Activated effector memory CD4-positive, alpha-beta T cell treated with Interleukin-2 at 50 U/mL for 16 hours (primary cell): ENCODE measurements around the gene ELP5.

Experiments
- DNase-seq: peaks from one replicate; pipeline ENCODE4 v3.0.0-alpha.2; 2020

The ELP5 gene

DNA sequence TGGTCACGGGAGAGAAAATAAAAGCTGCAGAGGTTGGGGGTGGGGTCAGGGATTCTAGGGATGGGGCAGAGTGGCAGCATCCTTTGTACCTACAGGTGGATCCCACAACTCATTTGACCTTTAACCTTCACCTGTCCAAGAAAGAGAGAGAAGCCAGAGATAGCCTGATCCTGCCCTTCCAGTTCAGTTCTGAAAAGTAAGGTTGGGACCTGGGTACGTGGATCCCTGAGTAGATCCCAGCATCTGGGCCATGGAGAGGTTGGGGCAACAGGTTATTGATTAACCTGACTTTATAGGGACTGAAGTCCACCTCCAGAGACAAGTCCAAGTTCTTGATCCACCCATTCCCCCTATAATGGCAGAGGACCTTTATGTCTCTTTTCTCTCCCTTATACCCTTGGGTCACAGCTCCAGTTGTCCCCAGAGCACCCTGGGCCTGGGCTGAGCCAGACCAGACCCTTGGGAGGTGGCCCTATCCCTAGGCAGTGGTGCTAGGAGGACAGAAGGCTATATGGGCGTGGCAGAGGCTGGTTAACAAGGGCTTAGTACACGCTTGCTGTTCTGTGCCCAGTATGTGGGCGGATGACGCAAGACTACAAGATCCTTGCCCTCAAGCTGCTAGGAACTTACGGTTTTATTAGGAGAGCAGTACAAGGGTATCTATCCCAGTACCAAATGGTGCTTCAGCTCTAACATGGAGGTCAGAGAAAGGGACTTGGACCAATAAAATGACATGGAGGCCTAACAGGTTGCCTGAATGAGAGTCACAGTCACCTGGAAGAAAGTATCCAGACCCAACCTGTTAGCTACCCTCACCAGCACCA, 6.9 kb downstream of the ELP5 start:
- no peak for DNase-seq

GRCh38 chr17:7259555-7259889, 7.5 kb downstream of the ELP5 start:
- DNase-seq = no peak

DNA sequence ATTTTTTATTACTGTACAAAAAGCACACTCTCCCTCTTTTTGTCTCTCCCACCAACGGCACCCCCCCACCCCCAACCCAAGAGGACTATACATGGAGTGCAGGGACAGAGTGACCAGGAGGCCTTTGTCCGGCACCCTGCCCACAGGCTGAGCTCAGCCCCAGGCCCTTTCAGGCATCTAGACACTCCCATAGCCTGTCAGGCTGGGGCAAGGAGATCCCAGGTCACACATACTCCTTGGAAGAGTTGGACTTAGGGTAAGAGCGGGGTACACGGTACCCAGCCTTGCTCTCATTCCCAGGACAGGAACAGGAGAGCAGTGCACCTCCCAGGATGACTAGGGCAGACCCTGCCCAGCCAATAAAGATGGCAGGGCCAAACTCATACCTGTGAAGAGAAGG, 8.1 kb downstream of the ELP5 start:
- no peak for DNase-seq

DNA sequence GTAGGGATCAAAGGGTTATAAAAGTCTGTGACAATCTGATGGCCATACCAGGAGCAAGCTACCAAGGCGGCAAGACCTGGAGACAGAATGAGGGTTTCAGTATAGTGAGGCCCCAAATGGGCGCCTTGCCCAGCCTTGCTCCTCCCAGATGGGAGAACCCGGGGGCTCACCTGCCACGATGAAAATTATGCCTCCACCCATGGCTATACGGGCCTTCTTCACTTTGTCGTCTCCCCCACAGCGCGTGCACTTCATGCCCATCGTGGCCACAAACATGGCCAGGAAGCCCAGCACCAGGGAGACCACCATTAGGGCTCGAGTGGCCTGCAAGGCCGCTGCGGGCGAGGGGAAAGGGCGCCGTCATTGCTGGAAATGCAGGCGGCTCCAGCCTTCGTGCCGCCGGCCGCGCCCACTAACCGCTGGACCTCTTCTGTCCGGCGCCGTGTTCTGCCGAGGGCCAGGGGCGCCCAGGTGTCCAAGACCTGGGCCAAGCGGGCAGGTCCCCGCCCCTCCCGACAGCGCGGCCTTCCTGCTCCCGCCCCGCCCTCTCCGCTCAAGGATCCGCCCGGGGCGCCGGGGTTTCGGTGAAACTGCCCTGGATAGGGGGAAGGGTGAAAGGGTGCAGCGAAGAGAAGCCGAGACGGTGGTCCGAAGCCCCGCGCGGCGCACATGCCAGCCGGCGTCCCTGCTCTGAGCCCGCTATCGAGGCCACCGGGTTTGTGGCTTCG, 8.8 kb downstream of the ELP5 start:
- no peak for DNase-seq

- DNase-seq = no peak
Measured at GRCh38 chr17:7261379-7262191, 9.6 kb downstream of the ELP5 start.

GRCh38 chr17:7262192-7262934, 10.3 kb downstream of the ELP5 start, which contains the start of gene CLDN7:
CLDN7 (minus strand) TSS chr17:7262478; CDS start chr17:7262043, 435 bp downstream.
- no peak for DNase-seq

DNA sequence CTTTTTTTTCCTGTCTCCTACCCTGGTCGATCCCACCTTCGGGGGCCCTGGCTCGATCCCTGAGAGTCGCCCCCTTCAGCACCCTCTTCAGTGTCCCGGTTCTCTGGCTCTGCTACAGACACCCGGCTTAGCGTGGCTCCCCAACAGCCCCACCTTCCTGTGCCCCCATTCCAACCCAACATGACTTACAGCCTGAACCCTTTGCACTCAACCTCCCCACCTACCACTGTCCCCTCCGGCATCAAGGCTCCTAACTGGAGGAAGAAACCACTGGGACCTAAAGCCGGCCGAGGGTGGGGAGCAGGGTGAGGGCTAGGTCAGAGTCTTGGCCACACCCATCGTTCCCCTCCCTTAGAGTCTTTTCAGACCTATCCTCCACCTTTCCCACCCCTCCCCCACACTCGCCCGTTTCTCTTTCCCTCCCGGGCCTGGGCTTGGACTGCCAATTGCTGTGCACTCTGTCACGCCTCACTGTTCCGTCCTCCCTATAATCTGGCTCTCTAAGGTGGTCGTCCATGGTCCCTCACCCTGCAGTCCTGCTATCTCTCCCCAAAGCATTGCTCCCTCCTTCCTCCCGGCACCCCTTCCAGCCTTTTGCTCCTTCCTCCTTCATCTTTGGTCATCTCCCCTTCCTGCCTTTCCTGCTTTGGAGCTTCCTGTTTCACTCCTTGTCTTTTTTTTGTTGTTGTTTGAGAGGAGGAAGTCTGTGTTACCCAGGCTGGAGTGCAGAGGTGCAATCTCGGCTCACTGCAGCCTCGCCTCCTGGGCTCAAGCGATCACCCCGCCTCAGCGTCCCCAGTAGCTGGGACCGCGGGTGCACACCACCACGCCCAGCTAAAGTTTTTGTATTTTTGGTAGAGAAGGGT, 11.2 kb downstream of the ELP5 start:
- no peak for DNase-seq

- no peak for DNase-seq
Measured at GRCh38 chr17:7263801-7264078, 11.7 kb downstream of the ELP5 start.

GRCh38 chr17:7266784-7267183, 14.8 kb downstream of the ELP5 start:
- DNase-seq = no peak

DNA sequence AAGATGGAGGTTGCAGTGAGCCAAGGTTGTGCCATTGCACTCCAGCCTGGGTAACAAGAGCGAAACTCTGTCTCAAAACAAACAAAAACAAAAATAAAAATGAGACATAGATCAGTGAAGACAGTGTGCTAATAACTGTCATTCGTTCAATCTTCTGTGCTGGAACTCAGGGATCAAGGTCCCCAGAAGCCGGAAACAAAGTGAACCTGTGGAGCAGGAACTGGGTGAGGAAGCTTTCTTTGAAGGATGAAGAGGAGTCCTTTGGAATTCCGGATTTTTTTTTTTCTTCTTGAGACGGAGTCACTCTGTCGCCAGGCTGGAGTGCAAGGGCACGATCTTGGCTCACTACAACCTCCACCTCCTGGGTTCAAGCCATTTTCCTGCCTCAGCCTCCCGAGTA, 27.4 kb downstream of the ELP5 start:
- no peak for DNase-seq

DNA sequence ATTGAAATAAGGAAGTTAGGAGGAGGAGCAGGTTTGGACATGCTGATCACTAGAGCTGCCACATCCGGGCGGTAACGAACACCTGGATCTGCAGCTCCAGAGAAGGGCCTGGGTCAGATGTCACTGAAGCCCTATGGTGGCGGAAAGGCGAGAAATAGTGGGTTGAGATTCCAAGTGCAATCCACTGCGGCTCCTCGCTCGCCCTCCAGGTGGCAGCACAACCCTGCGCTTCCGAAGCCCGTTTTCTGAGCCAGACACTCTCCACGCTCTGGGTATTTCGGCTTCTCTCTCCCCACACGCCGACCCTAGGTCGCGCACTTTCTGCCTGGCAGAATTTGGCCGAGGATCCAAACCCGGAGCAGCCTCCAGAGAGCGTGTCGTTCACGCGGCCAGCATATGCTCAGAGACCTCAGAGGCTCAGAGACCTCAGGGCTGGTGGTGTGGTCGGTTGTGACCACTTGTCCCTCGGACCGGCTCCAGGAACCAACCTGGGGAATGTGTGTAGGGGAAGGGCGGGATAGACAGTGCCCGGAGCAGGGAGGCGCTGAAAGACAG, 28.6 kb downstream of the ELP5 start:
- DNase-seq = peak; percentile 79

GRCh38 chr17:7281074-7281952, 29.3 kb downstream of the ELP5 start, which contains the start of gene SLC2A4:
SLC2A4 (plus strand) TSS chr17:7281718; CDS start chr17:7281935, 217 bp downstream.
- peak; percentile 64 for DNase-seq

DNA sequence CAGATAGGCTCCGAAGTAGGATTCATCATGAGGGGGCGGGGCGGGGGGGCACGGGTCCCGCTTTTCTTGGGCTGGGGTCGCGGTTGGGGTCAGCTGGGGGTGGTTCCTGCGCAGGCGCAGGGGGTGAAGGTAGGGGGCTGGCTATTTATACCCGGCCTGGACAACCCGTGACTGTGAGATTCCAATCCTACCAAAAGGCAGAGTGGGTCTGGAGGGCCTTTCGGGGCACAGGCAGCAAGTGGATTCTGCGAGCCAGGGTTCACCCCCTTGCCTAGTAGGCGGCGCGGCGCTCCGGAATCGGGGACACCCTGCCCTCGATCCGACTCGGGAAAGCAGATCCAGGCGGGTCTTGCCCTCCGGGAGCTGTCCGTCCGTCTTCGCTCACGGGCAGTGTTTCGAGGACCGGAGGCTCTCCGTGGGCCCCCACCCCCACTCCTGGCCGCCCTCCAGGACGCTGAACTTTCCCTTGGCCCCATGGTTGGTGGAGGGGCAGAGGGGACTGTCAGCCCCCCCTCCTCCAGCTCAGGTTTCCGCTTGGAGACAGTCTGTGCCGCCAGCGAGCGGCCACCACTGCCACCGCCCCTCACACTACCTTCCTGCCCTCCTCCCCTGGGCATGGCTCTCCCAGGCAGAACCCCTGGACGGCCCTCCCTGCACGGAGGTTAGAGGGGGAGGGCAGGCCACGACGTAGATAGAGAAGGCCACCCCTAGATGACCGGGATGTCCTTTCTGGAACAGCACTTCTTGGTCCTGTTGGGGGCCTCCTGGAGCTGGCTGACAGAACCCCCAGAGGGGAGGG, 30.1 kb downstream of the ELP5 start:
- DNase-seq = no peak

GRCh38 chr17:7282752-7283321, 30.8 kb downstream of the ELP5 start:
- no peak for DNase-seq

- no peak for DNase-seq
Measured at GRCh38 chr17:7283471-7284216, 31.6 kb downstream of the ELP5 start.

- no peak for DNase-seq
Measured at GRCh38 chr17:7284911-7285310, 32.9 kb downstream of the ELP5 start.

DNA sequence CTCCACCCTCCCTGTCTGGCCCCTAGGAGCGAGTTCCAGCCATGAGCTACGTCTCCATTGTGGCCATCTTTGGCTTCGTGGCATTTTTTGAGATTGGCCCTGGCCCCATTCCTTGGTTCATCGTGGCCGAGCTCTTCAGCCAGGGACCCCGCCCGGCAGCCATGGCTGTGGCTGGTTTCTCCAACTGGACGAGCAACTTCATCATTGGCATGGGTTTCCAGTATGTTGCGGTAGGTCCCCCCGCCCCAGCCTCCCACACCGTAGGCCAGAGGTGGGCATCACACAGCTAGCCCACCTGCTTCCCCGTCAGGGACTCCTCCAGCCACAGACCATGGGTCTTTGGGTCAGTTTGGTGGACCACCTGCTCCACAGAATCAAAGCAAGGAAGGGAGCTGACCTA, 33.7 kb downstream of the ELP5 start:
- no peak for DNase-seq

DNA sequence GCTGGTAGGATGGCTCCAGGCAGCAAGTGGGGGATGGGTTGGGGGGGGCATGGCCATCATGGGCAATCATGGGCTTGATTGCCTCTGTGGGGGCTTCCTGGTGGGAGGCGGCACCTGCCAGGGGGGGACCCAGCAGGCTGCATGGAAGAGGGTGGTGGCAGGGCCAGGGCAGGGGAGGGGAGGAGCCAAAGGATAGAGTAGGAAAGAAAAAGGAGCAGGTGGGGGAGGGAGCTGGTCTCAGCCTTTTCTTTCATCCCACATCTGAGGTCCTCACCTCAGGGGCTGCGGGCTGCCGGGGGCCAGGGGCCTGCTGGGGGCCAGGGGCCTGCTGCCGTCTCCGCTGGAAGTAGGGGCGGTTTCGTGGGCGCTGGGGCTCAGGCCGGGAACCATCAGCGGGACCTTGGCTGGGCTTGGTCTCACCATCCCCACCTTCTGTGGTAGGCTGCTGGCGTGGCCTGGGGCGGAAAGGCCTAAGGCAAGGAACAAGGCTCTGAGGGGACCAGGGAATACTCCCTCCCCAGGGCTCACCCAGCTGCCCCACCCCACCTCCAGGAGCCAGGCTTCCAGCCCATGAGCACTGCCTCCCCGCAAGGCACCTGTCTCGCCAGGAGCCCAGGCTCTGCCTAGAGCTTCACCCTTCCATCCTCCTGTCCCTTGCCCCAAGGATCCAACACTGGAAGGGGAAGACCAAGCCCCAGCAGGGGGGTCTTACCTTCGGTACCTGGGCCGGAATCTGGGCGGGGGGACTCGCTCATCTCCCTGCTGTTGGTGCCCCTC, 37.4 kb downstream of the ELP5 start:
- no peak for DNase-seq
